H9 (cell line): ENCODE data around the gene MSANTD2. TPM values are rescaled to one million over a fixed set of nuclear protein-coding genes. Genes with fewer than 3 reads are reported as not detected.
A peak's percentile ranks its signal among the peaks of the same experiment; 100 is the strongest.

Experiments
- DNase-seq: peaks from one replicate; pipeline ENCODE4 v3.0.0-alpha.2; 2017
- H2AFZ ChIP-seq: one replicate; pipeline ENCODE4 v1.6.1; 2013; ENCODE audit warnings: mild to moderate bottlenecking, low read length, control low read depth, moderate library complexity
- H2AK5ac ChIP-seq: 2 replicates; pipeline ENCODE4 v1.6.1; 2013; ENCODE audit warnings: low read length, control low read depth, mixed read lengths; ENCODE audit not compliant: insufficient read length
- H2BK120ac ChIP-seq: one replicate; pipeline ENCODE4 v1.6.1; 2013; ENCODE audit warnings: low read depth, mild to moderate bottlenecking, low read length, control low read depth, inconsistent platforms; ENCODE audit not compliant: poor library complexity, severe bottlenecking
- H2BK12ac ChIP-seq: 2 replicates; pipeline ENCODE4 v1.6.1; 2013; ENCODE audit warnings: low read length, control low read depth, mixed read lengths, low read depth; ENCODE audit not compliant: insufficient read length
- H2BK15ac ChIP-seq: 2 replicates; pipeline ENCODE4 v1.6.1; 2013; ENCODE audit warnings: low read depth, low read length, control low read depth
- H2BK20ac ChIP-seq: one replicate; pipeline ENCODE4 v1.6.1; 2013; ENCODE audit warnings: low read depth, mild to moderate bottlenecking, low read length, control low read depth, inconsistent platforms; ENCODE audit not compliant: poor library complexity, severe bottlenecking
- H2BK5ac ChIP-seq: 2 replicates; pipeline ENCODE4 v1.6.1; 2013; ENCODE audit warnings: low read length, control low read depth, mixed read lengths; ENCODE audit not compliant: insufficient read length
- H3K14ac ChIP-seq: 2 replicates; pipeline ENCODE4 v1.6.1; 2013; ENCODE audit warnings: low read length, control low read depth; ENCODE audit not compliant: insufficient read depth
- H3K18ac ChIP-seq: 2 replicates; pipeline ENCODE4 v1.6.1; 2013; ENCODE audit warnings: low read depth, mild to moderate bottlenecking, mixed read lengths, low read length, control low read depth; ENCODE audit not compliant: insufficient read length
- H3K23ac ChIP-seq: 2 replicates; pipeline ENCODE4 v1.6.1; 2013; ENCODE audit warnings: low read length, control low read depth, mixed read lengths, low read depth; ENCODE audit not compliant: insufficient read length
- H3K23me2 ChIP-seq: 2 replicates; pipeline ENCODE4 v1.6.1; 2013; ENCODE audit warnings: low read depth, mild to moderate bottlenecking, mixed read lengths, low read length, control low read depth; ENCODE audit not compliant: insufficient read length, poor library complexity, severe bottlenecking
- H3K27ac ChIP-seq: 2 replicates; pipeline ENCODE4 v1.5.1; 2013; ENCODE audit warnings: low read length, control low read depth, mixed read lengths, low read depth; ENCODE audit not compliant: insufficient read length
- H3K27me3 ChIP-seq: 2 replicates; pipeline ENCODE4 v1.6.1; 2013; ENCODE audit warnings: low read length, control low read depth, inconsistent platforms; ENCODE audit not compliant: insufficient read depth
- H3K4ac ChIP-seq: 2 replicates; pipeline ENCODE4 v1.6.1; 2013; ENCODE audit warnings: low read depth, mild to moderate bottlenecking, control low read depth, inconsistent platforms, low read length, moderate library complexity
- H3K4me1 ChIP-seq: 2 replicates; pipeline ENCODE4 v1.6.1; 2013; ENCODE audit warnings: low read length, control low read depth, inconsistent platforms; ENCODE audit not compliant: insufficient read depth
- H3K4me2 ChIP-seq: 2 replicates; pipeline ENCODE4 v1.6.1; 2013; ENCODE audit warnings: low read length, control low read depth, mixed read lengths; ENCODE audit not compliant: insufficient read length, insufficient read depth
- H3K56ac ChIP-seq: 2 replicates; pipeline ENCODE4 v1.6.1; 2013; ENCODE audit warnings: low read depth, mild to moderate bottlenecking, mixed read lengths, low read length, control low read depth; ENCODE audit not compliant: insufficient read length
- H3K79me1 ChIP-seq: 2 replicates; pipeline ENCODE4 v1.6.1; 2013; ENCODE audit warnings: low read depth, mild to moderate bottlenecking, moderate library complexity, low read length, control low read depth, inconsistent platforms; ENCODE audit not compliant: insufficient read depth, poor library complexity, severe bottlenecking
- H3K79me2 ChIP-seq: 2 replicates; pipeline ENCODE4 v1.6.1; 2013; ENCODE audit warnings: low read length, control low read depth, inconsistent platforms; ENCODE audit not compliant: insufficient read depth
- H3K9ac ChIP-seq: 2 replicates; pipeline ENCODE4 v1.6.1; 2013; ENCODE audit warnings: low read length, control low read depth, mixed read lengths; ENCODE audit not compliant: insufficient read length; ENCODE audit errors: extremely low read depth
- H3K9me3 ChIP-seq: one replicate; pipeline ENCODE4 v1.6.1; 2013; ENCODE audit warnings: low read depth, low read length, inconsistent platforms; ENCODE audit not compliant: control insufficient read depth
- H3T11ph ChIP-seq: one replicate; pipeline ENCODE4 v1.6.1; 2013; ENCODE audit warnings: mild to moderate bottlenecking, low read length, control low read depth, inconsistent platforms
- H4K20me1 ChIP-seq: one replicate; pipeline ENCODE4 v1.6.1; 2013; ENCODE audit not compliant: control insufficient read depth, insufficient read length, insufficient read depth
- H4K5ac ChIP-seq: 2 replicates; pipeline ENCODE4 v1.6.1; 2013; ENCODE audit warnings: low read depth, mild to moderate bottlenecking, mixed read lengths, low read length, control low read depth; ENCODE audit not compliant: insufficient read length
- H4K8ac ChIP-seq: replicated peaks from 2 replicates; pipeline ENCODE4 v1.6.1; 2013; ENCODE audit warnings: low read length, control low read depth, mixed read lengths, low read depth; ENCODE audit not compliant: insufficient read length
- H4K91ac ChIP-seq: 2 replicates; pipeline ENCODE4 v1.6.1; 2013; ENCODE audit warnings: low read depth, mild to moderate bottlenecking, moderate library complexity, mixed read lengths, low read length, control low read depth; ENCODE audit not compliant: insufficient read length
- H3K27ac Mint-ChIP-seq, 3 experiments: 2 replicates in 2 of 3; 3 replicates in 1 of 3; pipeline ENCODE4 v1.8.0; 2020 to 2021; ENCODE audit warnings: mixed read lengths in 3 of 3, mild to moderate bottlenecking in 1 of 3, moderate library complexity in 1 of 3
- H3K27me3 Mint-ChIP-seq: 2 replicates; pipeline ENCODE4 v1.8.0; 2021; ENCODE audit warnings: low read depth, mild to moderate bottlenecking, moderate library complexity, mixed read lengths
- H3K36me3 Mint-ChIP-seq, 3 experiments: 2 replicates in 2 of 3; 3 replicates in 1 of 3; pipeline ENCODE4 v1.8.0; 2020 to 2021; ENCODE audit warnings: low read depth in 3 of 3, mixed read lengths in 3 of 3; ENCODE audit not compliant: insufficient read depth in 1 of 3
- H3K4me1 Mint-ChIP-seq, 2 experiments: 2 replicates each; pipeline ENCODE4 v1.8.0; 2020; ENCODE audit warnings: mixed read lengths in 2 of 2
- H3K4me3 Mint-ChIP-seq, 2 experiments: 2 replicates in 1 of 2; 3 replicates in 1 of 2; pipeline ENCODE4 v1.8.0; 2020 to 2021; ENCODE audit warnings: mild to moderate bottlenecking in 2 of 2, mixed read lengths in 2 of 2, moderate library complexity in 1 of 2
- H3K9me3 Mint-ChIP-seq, 2 experiments: 2 replicates in 1 of 2; 3 replicates in 1 of 2; pipeline ENCODE4 v1.8.0; 2020; ENCODE audit warnings: mild to moderate bottlenecking in 2 of 2, mixed read lengths in 2 of 2, moderate library complexity in 1 of 2
- CTCF ChIP-seq: fragments of 200-600 bp; sonication (generic); conservative IDR thresholded peaks from 3 replicates; pipeline ENCODE4 v1.8.0; 2021; ENCODE audit warnings: antibody characterized with exemption, mild to moderate bottlenecking
- WGBS: extraction: QIAGEN DNeasy Blood & Tissue Kit; methylation state at CpG from one replicate; pipeline ENCODE4 v1.1.7; 2013; ENCODE audit warnings: missing lambda C conversion rate, low lambda C conversion rate, mixed read lengths; ENCODE audit not compliant: insufficient read length; ENCODE audit errors: extremely low coverage; 5-methylcytosine and 5-hydroxymethylcytosine counted together
- total RNA-seq: library from RNA; stranded (reverse); gene quantifications from 2 replicates; pipeline ENCODE4 v1.2.1, GENCODE V29; 2021

Gene MSANTD2
- total RNA-seq, 1 experiment from 2014 or later: 18.1 TPM

- no peak within 1 kb of the TSS for H3K27ac ChIP-seq
These were observed 38.0 kb downstream of the MSANTD2 start, which contains the start of gene ESAM for GRCh38 chr11:124762105-124762623. ESAM (minus strand) TSS chr11:124762290; CDS start chr11:124762154, 136 bp downstream.

More at GRCh38 chr11:124762105-124762623, 38.0 kb downstream of the MSANTD2 start, which contains the start of gene ESAM:
- H2BK120ac ChIP-seq: no peak within 1 kb of the TSS
- peak within 1 kb of the TSS; percentile 75 to 90 for H3K4me3 Mint-ChIP-seq
- no peak; the same call in 2 of the 3 replicates for TF ChIP-seq CTCF
- no peak within 1 kb of the TSS for H3K14ac ChIP-seq
- no peak within 1 kb of the TSS for H4K8ac ChIP-seq
- H3K27me3 ChIP-seq: peaks cover 45% of the 10 kb centered on the region
- no peak within 1 kb of the TSS for H4K91ac ChIP-seq
- no peak within 1 kb of the TSS for H3K9ac ChIP-seq
- peaks cover 57% of the 10 kb centered on the region for H3K27me3 Mint-ChIP-seq
- no peaks in the 10 kb centered on the region for H3K4me1 ChIP-seq
- H3K36me3 Mint-ChIP-seq: peaks cover 5 to 10% (median 9%) of the 10 kb centered on the region in 3 experiments; a peak in 5 of 7 replicates
- H3K23me2 ChIP-seq: peaks cover 24% of the 10 kb centered on the region
- no peak within 1 kb of the TSS for H2BK5ac ChIP-seq
- H2AK5ac ChIP-seq: no peak within 1 kb of the TSS
- no peak within 1 kb of the TSS for H2BK20ac ChIP-seq
- no peak within 1 kb of the TSS for H3K23ac ChIP-seq
- no peak within 1 kb of the TSS for H2BK15ac ChIP-seq
- WGBS: no CpG with 5 or more reads among the region's 55 CpGs
- no peaks in the 10 kb centered on the region for H3K79me1 ChIP-seq
- DNase-seq: peak; percentile 53
- H3K79me2 ChIP-seq: no peaks in the 10 kb centered on the region
- H3T11ph ChIP-seq: no peak within 1 kb of the TSS
- H3K56ac ChIP-seq: no peak within 1 kb of the TSS
- no peak within 1 kb of the TSS for H2BK12ac ChIP-seq
- H3K27ac Mint-ChIP-seq: no peak within 1 kb of the TSS; a peak in 1 of 7 replicates
- H3K4ac ChIP-seq: no peak within 1 kb of the TSS
- no peak within 1 kb of the TSS for H4K5ac ChIP-seq
- peaks cover 0 to 9% of the 10 kb centered on the region in 2 experiments; a peak in 2 of 5 replicates for H3K9me3 Mint-ChIP-seq
- peak within 1 kb of the TSS; percentile 70 for H3K4me2 ChIP-seq
- no peak within 1 kb of the TSS for H2AFZ ChIP-seq
- H3K4me1 Mint-ChIP-seq: peaks cover 35 to 46% of the 10 kb centered on the region in 2 experiments
- no peak within 1 kb of the TSS for H3K18ac ChIP-seq
- no peaks in the 10 kb centered on the region for H3K9me3 ChIP-seq
- no peaks in the 10 kb centered on the region for H4K20me1 ChIP-seq
